Hepatocyte (in vitro differentiated cells): ENCODE data around the gene ITGA1.
"Not testable (repeated sequence)": the region's sequence is repeated elsewhere in the genome, so short reads cannot be mapped to it uniquely, and the experiment has no call there.

Experiments
- EZH2 ChIP-seq: fragments of 200-600 bp; sonication (generic); IDR thresholded peaks from 2 replicates; pipeline ENCODE4 v1.6.1; 2016; ENCODE audit warnings: antibody characterized with exemption, mild to moderate bottlenecking, borderline replicate concordance
- EZH2phosphoT487 ChIP-seq: fragments of 200-600 bp; sonication (generic); IDR thresholded peaks from one replicate; pipeline ENCODE4 v1.6.1; 2018; ENCODE audit warnings: antibody characterized with exemption, mild to moderate bottlenecking, low read depth, moderate library complexity; ENCODE audit not compliant: unreplicated experiment, severe bottlenecking
- TF ChIP-seq, protein P1 (sequence below): fragments of 200-600 bp; sonication (generic); IDR thresholded peaks from 2 replicates; pipeline ENCODE4 v1.5.1; 2016; ENCODE audit warnings: antibody characterized with exemption, mild to moderate bottlenecking; ENCODE audit not compliant: poor library complexity

DNA sequence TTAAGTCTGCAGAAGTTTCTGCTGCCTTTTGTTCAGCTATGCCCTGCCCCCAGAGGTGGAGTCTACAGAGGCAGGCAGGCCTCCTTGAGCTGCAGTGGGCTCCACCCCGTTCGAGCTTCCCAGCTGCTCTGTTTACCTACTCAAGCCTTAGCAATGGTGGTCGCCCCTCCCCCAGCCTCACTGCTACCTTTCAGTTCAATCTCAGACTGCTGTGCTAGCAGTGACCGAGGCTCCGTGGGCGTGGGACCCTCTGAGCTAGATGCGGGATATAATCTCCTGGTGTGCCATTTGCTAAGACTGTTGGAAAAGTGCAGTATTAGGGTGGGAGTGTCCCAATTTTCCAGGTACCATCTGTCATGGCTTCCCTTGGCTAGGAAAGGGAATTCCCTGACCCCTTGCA is 188.4 kb downstream of the ITGA1 start:
- TF ChIP-seq EZH2phosphoT487, EZH2: not testable (repeated sequence)
- TF ChIP-seq, protein P1, sequence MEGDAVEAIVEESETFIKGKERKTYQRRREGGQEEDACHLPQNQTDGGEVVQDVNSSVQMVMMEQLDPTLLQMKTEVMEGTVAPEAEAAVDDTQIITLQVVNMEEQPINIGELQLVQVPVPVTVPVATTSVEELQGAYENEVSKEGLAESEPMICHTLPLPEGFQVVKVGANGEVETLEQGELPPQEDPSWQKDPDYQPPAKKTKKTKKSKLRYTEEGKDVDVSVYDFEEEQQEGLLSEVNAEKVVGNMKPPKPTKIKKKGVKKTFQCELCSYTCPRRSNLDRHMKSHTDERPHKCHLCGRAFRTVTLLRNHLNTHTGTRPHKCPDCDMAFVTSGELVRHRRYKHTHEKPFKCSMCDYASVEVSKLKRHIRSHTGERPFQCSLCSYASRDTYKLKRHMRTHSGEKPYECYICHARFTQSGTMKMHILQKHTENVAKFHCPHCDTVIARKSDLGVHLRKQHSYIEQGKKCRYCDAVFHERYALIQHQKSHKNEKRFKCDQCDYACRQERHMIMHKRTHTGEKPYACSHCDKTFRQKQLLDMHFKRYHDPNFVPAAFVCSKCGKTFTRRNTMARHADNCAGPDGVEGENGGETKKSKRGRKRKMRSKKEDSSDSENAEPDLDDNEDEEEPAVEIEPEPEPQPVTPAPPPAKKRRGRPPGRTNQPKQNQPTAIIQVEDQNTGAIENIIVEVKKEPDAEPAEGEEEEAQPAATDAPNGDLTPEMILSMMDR = not testable (repeated sequence)
